Keratinocyte (primary cell): ENCODE data around the gene SPECC1L. TPM values are rescaled to one million over a fixed set of nuclear protein-coding genes. Genes with fewer than 3 reads are reported as not detected.

Experiments used
- DNase-seq: peaks from one replicate; pipeline ENCODE4 v3.0.0-alpha.2; 2011; ENCODE audit warnings: low read depth, missing footprints, low spot score
- FAIRE-seq: peaks from 2 replicates; lab custom pipeline; 2011; peaks lifted over from hg19 to GRCh38; lab: Jason Lieb, UNC
- H2AFZ ChIP-seq: 2 replicates; pipeline ENCODE4 v1.6.0; 2012; ENCODE audit warnings: low read length, control low read depth, inconsistent platforms; ENCODE audit not compliant: control insufficient read depth
- H3K27ac ChIP-seq: 2 replicates; pipeline ENCODE4 v1.5.1; 2011; ENCODE audit warnings: low read length; ENCODE audit not compliant: control insufficient read depth, insufficient read depth
- H3K27me3 ChIP-seq: 3 replicates; pipeline ENCODE4 v1.6.0; 2011; ENCODE audit warnings: low read length; ENCODE audit not compliant: control insufficient read depth, insufficient read depth; ENCODE audit errors: extremely low read depth
- H3K36me3 ChIP-seq, 2 experiments: 2 replicates in 1 of 2; 3 replicates in 1 of 2; pipeline ENCODE4 v1.5.1; 2011; ENCODE audit warnings: low read length in 2 of 2, mild to moderate bottlenecking in 1 of 2; ENCODE audit not compliant: control insufficient read depth in 2 of 2, insufficient read depth in 2 of 2; ENCODE audit errors: extremely low read depth in 1 of 2
- H3K4me1 ChIP-seq: 3 replicates; pipeline ENCODE4 v1.5.1; 2011; ENCODE audit warnings: low read length; ENCODE audit not compliant: control insufficient read depth, insufficient read depth; ENCODE audit errors: extremely low read depth
- H3K4me2 ChIP-seq: 3 replicates; pipeline ENCODE4 v1.6.0; 2011; ENCODE audit warnings: low read depth, low read length; ENCODE audit not compliant: control insufficient read depth, insufficient read depth; ENCODE audit errors: extremely low read depth
- H3K4me3 ChIP-seq, 3 experiments: fragments of 200-600 bp in 1 of 3; sonication (generic) in 1 of 3; 2 replicates in 2 of 3; 3 replicates in 1 of 3; pipeline ENCODE4 v1.5.1; 2011 to 2016; ENCODE audit warnings: low read length in 3 of 3, mild to moderate bottlenecking in 3 of 3, control low read depth in 2 of 3, inconsistent platforms in 1 of 3, low read depth in 1 of 3, mixed read lengths in 1 of 3, mixed run types in 1 of 3, moderate library complexity in 1 of 3; ENCODE audit not compliant: control insufficient read depth in 2 of 3, insufficient read depth in 2 of 3; ENCODE audit errors: extremely low read depth in 1 of 3
- H3K79me2 ChIP-seq: 2 replicates; pipeline ENCODE4 v1.6.0; 2012; ENCODE audit warnings: low read length; ENCODE audit not compliant: control insufficient read depth, insufficient read depth
- H3K9ac ChIP-seq: 3 replicates; pipeline ENCODE4 v1.6.0; 2011; ENCODE audit warnings: low read length; ENCODE audit not compliant: control insufficient read depth, insufficient read depth; ENCODE audit errors: extremely low read depth
- H3K9me1 ChIP-seq: 3 replicates; pipeline ENCODE4 v1.6.0; 2011; ENCODE audit warnings: low read length; ENCODE audit not compliant: control insufficient read depth, insufficient read depth; ENCODE audit errors: extremely low read depth
- H3K9me3 ChIP-seq: 2 replicates; pipeline ENCODE4 v1.5.1; 2012; ENCODE audit warnings: low read depth, low read length; ENCODE audit not compliant: control insufficient read depth
- H4K20me1 ChIP-seq: 3 replicates; pipeline ENCODE4 v1.6.0; 2011; ENCODE audit warnings: low read length; ENCODE audit not compliant: control insufficient read depth, insufficient read depth; ENCODE audit errors: extremely low read depth
- EZH2 ChIP-seq: IDR thresholded peaks from one replicate; pipeline ENCODE4 v1.6.1; 2012; ENCODE audit warnings: inconsistent platforms, mild to moderate bottlenecking, low read length, moderate library complexity
- dilution Hi-C: fragments of 300-500 bp; cut with MboI; formaldehyde crosslinking; loops from one replicate; pipeline ENCODE4 v1.7.0; 2020; ENCODE audit warnings: low sequenced_read_pairs; ENCODE audit not compliant: extremely low pct_ligation_motif_present
- polyA plus RNA-seq, 5 experiments: library from polyadenylated mRNA; depleted of rRNA in 3 of 5; stranded (reverse) in 3 of 5; stranded (forward) in 1 of 5; unstranded in 1 of 5; fragments of >200 nt; gene quantifications; 1 replicate in 1 of 5; 2 replicates in 3 of 5; 3 replicates in 1 of 5; pipeline versions ENCODE4 v1.2.1 to v1.2.3, GENCODE V29; 2011 to 2012; ENCODE audit warnings: missing spikeins in 2 of 5, low read depth in 1 of 5, low replicate concordance in 1 of 5
- TF ChIP-seq, protein P1 (sequence below), 3 experiments: IDR thresholded peaks in 1 of 3; conservative IDR thresholded peaks in 1 of 3; optimal IDR thresholded peaks in 1 of 3; 2 replicates in 2 of 3; 3 replicates in 1 of 3; pipeline versions ENCODE3 to v1.5.1; 2011; ENCODE audit warnings: low read length in 3 of 3, mild to moderate bottlenecking in 3 of 3, moderate library complexity in 2 of 3, control low read depth in 1 of 3, inconsistent platforms in 1 of 3; ENCODE audit not compliant: insufficient read depth in 2 of 3; ENCODE audit errors: extremely low read depth in 1 of 3

Gene SPECC1L
- polyA plus RNA-seq, 1 donor (not counting 4 experiments of a cell fraction or from before 2014, with no cell fraction given): 19.3 TPM

DNA sequence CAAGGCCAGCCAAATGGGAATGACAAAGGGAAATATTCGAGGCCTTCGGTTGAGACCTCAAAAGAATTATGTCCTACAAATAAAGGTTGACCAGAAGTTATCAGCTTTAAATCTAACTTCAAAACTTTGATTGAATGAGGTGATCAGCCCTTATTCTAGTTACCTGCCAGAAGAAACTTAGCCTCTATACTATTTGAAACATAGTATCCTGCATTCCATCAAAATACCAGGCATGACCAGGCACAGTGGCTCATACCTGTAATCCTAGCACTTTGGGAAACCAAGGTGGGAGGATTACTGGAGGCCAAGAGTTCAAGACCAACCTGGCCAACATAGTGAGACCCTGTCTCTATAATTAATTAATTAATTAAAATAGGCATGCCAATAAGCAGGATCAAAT is 112.4 kb downstream of the SPECC1L start:
- no peaks in the 10 kb centered on the region for H3K79me2 ChIP-seq
- FAIRE-seq (no peak), DNase-seq (no peak)
- no peak overlapping the region for H3K27ac ChIP-seq
- H3K9ac ChIP-seq: no peak overlapping the region
- H3K9me3 ChIP-seq: no peaks in the 10 kb centered on the region
- no peaks in the 10 kb centered on the region for H3K27me3 ChIP-seq
- H2AFZ ChIP-seq: no peak overlapping the region
- H3K4me2 ChIP-seq: no peak overlapping the region
- no peak overlapping the region for H3K4me3 ChIP-seq
- dilution Hi-C loops: no loop called here
- no peaks in the 10 kb centered on the region for H3K36me3 ChIP-seq
- no peaks in the 10 kb centered on the region for H3K4me1 ChIP-seq
- no peak for TF ChIP-seq EZH2
- TF ChIP-seq, protein P1, sequence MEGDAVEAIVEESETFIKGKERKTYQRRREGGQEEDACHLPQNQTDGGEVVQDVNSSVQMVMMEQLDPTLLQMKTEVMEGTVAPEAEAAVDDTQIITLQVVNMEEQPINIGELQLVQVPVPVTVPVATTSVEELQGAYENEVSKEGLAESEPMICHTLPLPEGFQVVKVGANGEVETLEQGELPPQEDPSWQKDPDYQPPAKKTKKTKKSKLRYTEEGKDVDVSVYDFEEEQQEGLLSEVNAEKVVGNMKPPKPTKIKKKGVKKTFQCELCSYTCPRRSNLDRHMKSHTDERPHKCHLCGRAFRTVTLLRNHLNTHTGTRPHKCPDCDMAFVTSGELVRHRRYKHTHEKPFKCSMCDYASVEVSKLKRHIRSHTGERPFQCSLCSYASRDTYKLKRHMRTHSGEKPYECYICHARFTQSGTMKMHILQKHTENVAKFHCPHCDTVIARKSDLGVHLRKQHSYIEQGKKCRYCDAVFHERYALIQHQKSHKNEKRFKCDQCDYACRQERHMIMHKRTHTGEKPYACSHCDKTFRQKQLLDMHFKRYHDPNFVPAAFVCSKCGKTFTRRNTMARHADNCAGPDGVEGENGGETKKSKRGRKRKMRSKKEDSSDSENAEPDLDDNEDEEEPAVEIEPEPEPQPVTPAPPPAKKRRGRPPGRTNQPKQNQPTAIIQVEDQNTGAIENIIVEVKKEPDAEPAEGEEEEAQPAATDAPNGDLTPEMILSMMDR (optimal IDR thresholded peaks at IDR 0.05 in 1 of 3, IDR thresholded peaks at IDR 0.05 in 1 of 3, conservative IDR thresholded peaks at IDR 0.05 in 1 of 3; ENCODE audit: extremely low read depth in 1 of 3, insufficient read depth in 2 of 3, low read length in 3 of 3): no peak
- H3K9me1 ChIP-seq: no peaks in the 10 kb centered on the region
- no peaks in the 10 kb centered on the region for H4K20me1 ChIP-seq

DNA sequence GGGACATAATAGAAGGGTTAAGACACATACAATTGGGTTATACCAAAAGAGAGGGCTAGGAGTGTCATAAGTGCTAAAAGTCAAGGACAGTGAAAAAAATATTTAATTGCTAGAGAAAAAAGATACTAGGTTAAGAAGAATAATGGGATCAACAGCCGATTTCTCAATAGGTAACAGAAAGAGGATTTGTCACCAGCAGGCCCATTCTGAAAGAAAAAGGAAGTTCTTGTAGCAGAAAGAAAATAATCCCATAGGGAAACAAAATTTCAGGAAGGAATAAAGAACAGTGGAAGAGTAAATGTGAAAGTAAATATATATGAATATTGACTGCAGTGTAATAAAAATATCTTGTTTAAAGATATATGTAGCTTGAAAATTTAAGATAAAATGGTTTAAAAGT is 113.5 kb downstream of the SPECC1L start:
- dilution Hi-C loops: no loop called here
- Histone ChIP-seq H3K9me1 (no peaks in the 10 kb centered on the region), H3K4me2 (no peak overlapping the region), H3K36me3 (no peaks in the 10 kb centered on the region), H2AFZ (no peak overlapping the region), H3K27ac (no peak overlapping the region), H3K4me3 (no peak overlapping the region), H3K79me2 (no peaks in the 10 kb centered on the region), H3K27me3 (no peaks in the 10 kb centered on the region), H3K9me3 (no peaks in the 10 kb centered on the region), H3K4me1 (no peaks in the 10 kb centered on the region), H4K20me1 (no peaks in the 10 kb centered on the region), H3K9ac (no peak overlapping the region)
- FAIRE-seq: no peak
- TF ChIP-seq, protein P1 (optimal IDR thresholded peaks at IDR 0.05 in 1 of 3, IDR thresholded peaks at IDR 0.05 in 1 of 3, conservative IDR thresholded peaks at IDR 0.05 in 1 of 3; ENCODE audit: extremely low read depth in 1 of 3, insufficient read depth in 2 of 3, low read length in 3 of 3): no peak
- no peak for TF ChIP-seq EZH2
- no peak for DNase-seq
